Measurements from ENCODE around the gene CLIC6. TPM values are rescaled to one million over a fixed set of nuclear protein-coding genes. Genes with fewer than 3 reads are reported as not detected.

CLIC6 gene
- total RNA-seq: under 1 TPM; 0.30 to 0.67 TPM
- polyA plus RNA-seq: under 1 TPM in 1 of 2 donors, not detected in 1; 0.09 TPM

- H3K4me1 Mint-ChIP-seq: peaks cover 4 to 20% (median 11%) of the 10 kb centered on the region in 4 donors
- H3K9me3 Mint-ChIP-seq: no peaks in the 10 kb centered on the region
- intact Hi-C loops (cut with micrococcal nuclease): no loop called here
- ChIA-PET POLR2A (ENCODE audit: partially characterized antibody) (no interaction called here), CTCF (ENCODE audit: partially characterized antibody) (no interaction called here)
- H3K9me3 ChIP-seq (ENCODE audit: control insufficient read depth in 1 of 2, low read length in 2 of 2): no peaks in the 10 kb centered on the region
- peaks cover 6% of the 10 kb centered on the region for H3K27me3 ChIP-seq (ENCODE audit: insufficient read depth, low read length)
- no peaks in the 10 kb centered on the region for H3K36me3 ChIP-seq (ENCODE audit: insufficient read depth, low read length)
- peak within 1 kb of the TSS; percentile 36 to 74 (median 60) for H3K4me3 Mint-ChIP-seq
- H3K27ac ChIP-seq (ENCODE audit: low read depth, low read length): no peak within 1 kb of the TSS
- peaks cover 10% of the 10 kb centered on the region for H3K4me1 ChIP-seq (ENCODE audit: insufficient read depth, low read length)
- H3K27me3 Mint-ChIP-seq: peaks cover 29 to 32% of the 10 kb centered on the region in 2 donors
- H3K4me3 ChIP-seq (ENCODE audit: low read length in 2 of 2): no peak within 1 kb of the TSS
- no peaks in the 10 kb centered on the region for H3K36me3 Mint-ChIP-seq
- no peak for DNase-seq
- H3K27ac Mint-ChIP-seq: no peak within 1 kb of the TSS
These were observed at the start of gene CLIC6 for GRCh38 chr21:34668803-34669148. CLIC6 (plus strand) TSS chr21:34668994; CDS start chr21:34669389, 395 bp downstream.

GRCh38 chr21:34619841-34620665 is 48.7 kb upstream of the CLIC6 start:
- no peak overlapping the region for H3K4me3 Mint-ChIP-seq

GRCh38 chr21:34621434-34622350 is 47.1 kb upstream of the CLIC6 start:
- Mint-ChIP-seq H3K27me3 (peaks cover 18 to 25% of the 10 kb centered on the region in 2 donors), H3K4me3 (no peak overlapping the region), H3K9me3 (no peaks in the 10 kb centered on the region), H3K27ac (no peak overlapping the region), H3K36me3 (no peaks in the 10 kb centered on the region), H3K4me1 (no peaks in the 10 kb centered on the region)
- Histone ChIP-seq H3K27me3 (ENCODE audit: insufficient read depth, low read length) (no peaks in the 10 kb centered on the region), H3K4me1 (ENCODE audit: insufficient read depth, low read length) (no peaks in the 10 kb centered on the region), H3K4me3 (ENCODE audit: low read length in 2 of 2) (no peak overlapping the region), H3K27ac (ENCODE audit: low read depth, low read length) (no peak overlapping the region), H3K36me3 (ENCODE audit: insufficient read depth, low read length) (no peaks in the 10 kb centered on the region), H3K9me3 (ENCODE audit: control insufficient read depth in 1 of 2, low read length in 2 of 2) (no peaks in the 10 kb centered on the region)
- POLR2A ChIA-PET (ENCODE audit: partially characterized antibody): no interaction called here
- no peak for DNase-seq
- intact Hi-C loops (cut with micrococcal nuclease): no loop called here
- CTCF ChIA-PET (ENCODE audit: partially characterized antibody): interaction anchor here (1.1 to 2.2 kb wide), 4 partner anchors 10 to 274 kb away, joined by 3 to 9 read pairs (median 3); no protein-coding TSS in a partner anchor

More at GRCh38 chr21:34619841-34620665, 48.7 kb upstream of the CLIC6 start:
- peak overlapping the region in 1 of 7 donors; percentile 39 for H3K27ac Mint-ChIP-seq
- DNase-seq: no peak
- no peaks in the 10 kb centered on the region for H3K9me3 Mint-ChIP-seq
- no peak overlapping the region for H3K27ac ChIP-seq (ENCODE audit: low read depth, low read length)
- H3K4me1 Mint-ChIP-seq: peaks cover 0 to 7% (median 4%) of the 10 kb centered on the region in 4 donors
- H3K27me3 ChIP-seq (ENCODE audit: insufficient read depth, low read length): no peaks in the 10 kb centered on the region
- H3K27me3 Mint-ChIP-seq: peaks cover 14% of the 10 kb centered on the region in 2 donors
- H3K36me3 Mint-ChIP-seq: peaks cover 0 to 3% of the 10 kb centered on the region in 2 donors
- no peaks in the 10 kb centered on the region for H3K9me3 ChIP-seq (ENCODE audit: control insufficient read depth in 1 of 2, low read length in 2 of 2)
- ChIA-PET CTCF (ENCODE audit: partially characterized antibody) (no interaction called here), POLR2A (ENCODE audit: partially characterized antibody) (no interaction called here)
- H3K4me1 ChIP-seq (ENCODE audit: insufficient read depth, low read length): peaks cover 6% of the 10 kb centered on the region
- intact Hi-C loops (cut with micrococcal nuclease): no loop called here
- H3K4me3 ChIP-seq (ENCODE audit: low read length in 2 of 2): no peak overlapping the region
- no peaks in the 10 kb centered on the region for H3K36me3 ChIP-seq (ENCODE audit: insufficient read depth, low read length)

- H3K4me1 ChIP-seq (ENCODE audit: insufficient read depth, low read length): no peaks in the 10 kb centered on the region
- no peak overlapping the region for H3K27ac Mint-ChIP-seq
- DNase-seq: no peak
- no peaks in the 10 kb centered on the region for H3K9me3 Mint-ChIP-seq
- H3K27ac ChIP-seq (ENCODE audit: low read depth, low read length): no peak overlapping the region
- H3K4me1 Mint-ChIP-seq: no peaks in the 10 kb centered on the region
- no peak overlapping the region for H3K4me3 Mint-ChIP-seq
- CTCF ChIA-PET (ENCODE audit: partially characterized antibody): interaction anchor here (2.2 kb wide), 1 partner anchor 8 kb away, joined by 9 read pairs; no protein-coding TSS in a partner anchor
- POLR2A ChIA-PET (ENCODE audit: partially characterized antibody): no interaction called here
- no peaks in the 10 kb centered on the region for H3K36me3 ChIP-seq (ENCODE audit: insufficient read depth, low read length)
- no peaks in the 10 kb centered on the region for H3K36me3 Mint-ChIP-seq
- H3K4me3 ChIP-seq (ENCODE audit: low read length in 2 of 2): no peak overlapping the region
- intact Hi-C loops (cut with micrococcal nuclease): no loop called here
- H3K9me3 ChIP-seq (ENCODE audit: control insufficient read depth in 1 of 2, low read length in 2 of 2): no peaks in the 10 kb centered on the region
- H3K27me3 Mint-ChIP-seq: peaks cover 18 to 25% of the 10 kb centered on the region in 2 donors
- H3K27me3 ChIP-seq (ENCODE audit: insufficient read depth, low read length): no peaks in the 10 kb centered on the region
These were observed 45.3 kb upstream of the CLIC6 start for GRCh38 chr21:34623516-34623915.

GRCh38 chr21:34625030-34625593 is 43.7 kb upstream of the CLIC6 start:
- Histone ChIP-seq H3K4me3 (ENCODE audit: low read length in 2 of 2) (no peak overlapping the region), H3K27me3 (ENCODE audit: insufficient read depth, low read length) (no peaks in the 10 kb centered on the region), H3K27ac (ENCODE audit: low read depth, low read length) (no peak overlapping the region), H3K9me3 (ENCODE audit: control insufficient read depth in 1 of 2, low read length in 2 of 2) (no peaks in the 10 kb centered on the region), H3K36me3 (ENCODE audit: insufficient read depth, low read length) (no peaks in the 10 kb centered on the region), H3K4me1 (ENCODE audit: insufficient read depth, low read length) (no peaks in the 10 kb centered on the region)
- Mint-ChIP-seq H3K4me3 (no peak overlapping the region), H3K4me1 (no peaks in the 10 kb centered on the region), H3K27ac (no peak overlapping the region), H3K27me3 (peaks cover 17 to 25% of the 10 kb centered on the region in 2 donors), H3K36me3 (no peaks in the 10 kb centered on the region), H3K9me3 (no peaks in the 10 kb centered on the region)
- intact Hi-C loops (cut with micrococcal nuclease): loop anchor here (5.0 kb wide), 1 partner anchor 703 kb away; no protein-coding TSS in a partner anchor
- CTCF ChIA-PET (ENCODE audit: partially characterized antibody): interaction anchor here (1.0 to 1.4 kb wide), 5 partner anchors 9 to 265 kb away, joined by 3 to 4 read pairs (median 3); no protein-coding TSS in a partner anchor
- no peak for DNase-seq
- POLR2A ChIA-PET (ENCODE audit: partially characterized antibody): no interaction called here

GRCh38 chr21:34626131-34626530 is 42.7 kb upstream of the CLIC6 start:
- Histone ChIP-seq H3K9me3 (ENCODE audit: control insufficient read depth in 1 of 2, low read length in 2 of 2) (no peaks in the 10 kb centered on the region), H3K27me3 (ENCODE audit: insufficient read depth, low read length) (no peaks in the 10 kb centered on the region), H3K4me1 (ENCODE audit: insufficient read depth, low read length) (no peaks in the 10 kb centered on the region), H3K27ac (ENCODE audit: low read depth, low read length) (no peak overlapping the region), H3K4me3 (ENCODE audit: low read length in 2 of 2) (no peak overlapping the region), H3K36me3 (ENCODE audit: insufficient read depth, low read length) (no peaks in the 10 kb centered on the region)
- ChIA-PET POLR2A (ENCODE audit: partially characterized antibody) (no interaction called here), CTCF (ENCODE audit: partially characterized antibody) (interaction anchor here (0.7 to 1.4 kb wide), 5 partner anchors 8 to 705 kb away, joined by 3 to 4 read pairs (median 4); no protein-coding TSS in a partner anchor)
- H3K4me3 Mint-ChIP-seq: no peak overlapping the region
- intact Hi-C loops (cut with micrococcal nuclease): loop anchor here (5.0 kb wide), 1 partner anchor 704 kb away; no protein-coding TSS in a partner anchor
- peaks cover 17 to 25% of the 10 kb centered on the region in 2 donors for H3K27me3 Mint-ChIP-seq
- no peaks in the 10 kb centered on the region for H3K9me3 Mint-ChIP-seq
- no peaks in the 10 kb centered on the region for H3K4me1 Mint-ChIP-seq
- H3K36me3 Mint-ChIP-seq: no peaks in the 10 kb centered on the region
- DNase-seq: no peak
- no peak overlapping the region for H3K27ac Mint-ChIP-seq
